ENCODE results near the gene CDR2L.
A peak's percentile ranks its signal among the peaks of the same experiment; 100 is the strongest.
"Not testable (repeated sequence)": the region's sequence is repeated elsewhere in the genome, so short reads cannot be mapped to it uniquely, and the experiment has no call there.

CDR2L gene

DNA sequence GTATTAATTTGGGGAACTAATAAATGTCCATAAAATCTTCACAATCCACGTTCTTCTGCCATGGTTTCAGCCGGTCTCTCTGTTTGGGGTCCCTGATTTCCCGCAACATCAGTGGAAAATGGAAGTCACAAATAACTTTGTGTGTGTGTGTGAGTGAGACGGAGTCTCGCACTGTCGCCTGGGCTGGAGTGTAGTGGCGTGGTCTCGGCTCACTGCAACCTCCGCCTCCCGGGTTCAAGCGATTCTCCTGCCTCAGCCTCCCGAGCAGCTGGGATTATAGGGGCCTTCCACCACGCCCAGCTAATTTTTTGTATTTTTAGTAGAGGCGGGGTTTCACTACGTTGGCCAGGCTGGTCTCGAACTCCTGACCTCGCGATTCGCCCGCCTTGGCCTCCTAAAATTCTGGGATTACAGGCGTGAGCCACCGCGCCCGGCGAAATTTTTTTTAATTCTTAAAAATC is 58.5 kb downstream of the CDR2L start:
- not testable (repeated sequence) for DNase-seq

DNA sequence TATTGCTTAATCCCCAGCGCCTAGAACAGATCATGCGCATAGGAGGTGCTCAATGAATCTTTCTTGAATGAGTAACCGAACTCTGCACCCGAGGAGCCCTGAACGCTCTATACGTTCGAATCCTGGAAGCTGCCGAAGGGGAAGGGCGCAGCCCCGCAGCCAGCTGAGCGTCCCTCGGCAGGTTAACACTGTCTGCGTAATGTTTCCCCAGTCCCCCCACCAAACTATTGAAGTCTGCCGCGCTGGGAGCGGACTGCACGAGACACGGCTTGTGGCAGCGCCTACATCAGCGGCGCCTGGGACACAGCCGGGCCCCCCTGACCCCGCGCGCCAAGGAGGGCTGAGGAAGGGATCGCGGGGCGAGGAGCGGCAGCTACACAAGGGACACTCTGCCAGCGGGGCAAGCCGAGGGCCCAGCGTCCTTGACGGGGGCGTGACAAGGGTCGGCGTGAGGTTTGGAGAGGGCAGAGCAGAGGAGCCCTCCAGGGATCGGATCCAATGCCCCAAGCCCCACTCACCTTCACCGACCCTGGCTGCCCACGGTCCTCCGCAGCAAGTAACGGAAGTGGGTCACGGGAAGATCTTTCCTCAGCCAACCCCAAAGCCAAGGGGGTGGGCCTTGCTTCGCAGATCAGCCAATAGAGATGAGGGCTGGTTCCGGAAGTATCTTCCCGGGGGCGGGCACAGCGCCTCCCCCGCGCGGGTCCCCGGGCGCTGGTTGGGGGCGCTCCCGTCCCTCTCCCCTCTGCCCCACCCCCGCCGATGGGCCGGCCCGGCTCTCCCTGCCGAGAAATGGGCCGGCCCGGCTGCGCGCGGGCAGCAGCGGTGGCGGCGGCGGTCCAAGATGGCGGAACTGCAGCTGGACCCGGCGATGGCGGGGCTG is 59.2 kb downstream of the CDR2L start, which contains the start of the genes ATP5PD and KCTD2:
TSS of gene ATP5PD (minus strand) at position 563 of the 883 bp plus-strand sequence. CDS start 4,319 bp downstream, outside the sequence.
TSS of gene KCTD2 (plus strand) at position 819 of the 883 bp plus-strand sequence. CDS start at position 845, 26 bp downstream.
- peak; percentile 95 for DNase-seq

DNA sequence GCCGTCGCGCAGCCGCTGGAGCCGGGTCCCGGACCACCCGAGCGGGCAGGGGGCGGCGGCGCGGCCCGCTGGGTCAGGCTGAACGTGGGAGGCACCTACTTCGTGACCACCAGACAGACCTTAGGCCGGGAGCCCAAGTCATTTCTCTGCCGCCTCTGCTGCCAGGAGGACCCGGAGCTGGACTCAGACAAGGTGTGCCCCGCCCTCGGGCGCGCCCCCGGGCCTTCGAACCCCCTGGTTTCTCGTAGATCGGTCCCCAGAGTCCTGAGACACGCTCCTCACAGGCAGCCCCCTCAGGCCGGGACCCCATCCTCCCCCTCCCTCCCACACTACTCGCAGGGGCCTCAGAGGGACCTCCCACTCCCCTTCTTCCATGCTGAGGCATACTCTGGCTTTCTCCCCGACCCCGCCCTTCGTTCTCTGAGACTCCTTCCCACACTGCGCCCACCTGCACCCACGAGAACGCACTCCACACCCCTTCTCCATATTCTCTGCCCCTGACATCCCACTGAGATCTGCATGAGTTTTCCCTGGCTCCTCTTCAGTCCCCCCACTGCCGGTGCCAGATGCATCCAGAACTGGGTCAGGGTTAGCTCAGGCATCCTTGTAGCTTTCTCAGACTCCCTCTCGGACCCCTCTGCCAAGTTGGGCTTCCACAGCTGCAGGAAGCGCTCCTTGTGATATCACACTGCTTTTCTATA is 60.1 kb downstream of the CDR2L start:
- DNase-seq, result peak; percentile 34

GRCh38 chr17:75048249-75048878 is 60.9 kb downstream of the CDR2L start:
- DNase-seq, result no peak

DNA sequence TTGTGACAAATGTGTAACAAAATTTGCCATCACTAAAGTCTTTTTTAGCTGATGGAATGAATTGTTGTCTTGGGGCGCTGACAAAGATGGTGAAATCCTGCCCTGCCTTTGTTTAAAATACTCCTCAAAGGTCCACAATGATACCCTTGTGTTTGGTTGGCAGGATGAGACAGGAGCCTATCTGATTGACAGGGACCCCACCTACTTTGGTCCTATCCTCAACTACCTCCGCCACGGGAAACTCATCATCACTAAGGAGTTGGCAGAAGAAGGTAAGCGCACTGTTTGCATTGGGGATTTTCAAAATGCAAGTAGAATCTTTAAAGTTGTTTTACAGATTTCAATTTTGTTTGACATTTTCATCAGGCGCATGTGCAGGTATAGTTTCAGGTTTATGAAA is 61.6 kb downstream of the CDR2L start:
- no peak for DNase-seq

DNA sequence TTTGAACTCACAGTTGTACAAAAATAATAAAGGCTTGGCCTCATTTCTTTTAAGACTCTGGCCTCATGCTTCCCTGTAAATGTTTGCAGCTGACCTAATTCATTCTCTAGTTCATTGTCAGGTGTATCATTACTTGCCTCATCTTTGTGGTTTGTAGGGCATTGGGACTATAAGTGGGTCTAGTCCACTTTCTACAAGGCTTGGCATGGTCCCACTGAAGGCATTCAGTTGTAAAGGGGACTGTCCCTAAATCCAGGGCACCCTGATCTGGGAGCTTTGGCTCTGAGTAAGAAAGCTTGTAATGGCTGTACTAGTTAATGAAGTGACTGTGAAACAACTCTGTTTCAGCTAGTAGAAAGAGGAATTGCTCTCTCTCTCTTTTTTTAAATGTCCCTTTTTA is 62.3 kb downstream of the CDR2L start:
- DNase-seq, result no peak

DNA sequence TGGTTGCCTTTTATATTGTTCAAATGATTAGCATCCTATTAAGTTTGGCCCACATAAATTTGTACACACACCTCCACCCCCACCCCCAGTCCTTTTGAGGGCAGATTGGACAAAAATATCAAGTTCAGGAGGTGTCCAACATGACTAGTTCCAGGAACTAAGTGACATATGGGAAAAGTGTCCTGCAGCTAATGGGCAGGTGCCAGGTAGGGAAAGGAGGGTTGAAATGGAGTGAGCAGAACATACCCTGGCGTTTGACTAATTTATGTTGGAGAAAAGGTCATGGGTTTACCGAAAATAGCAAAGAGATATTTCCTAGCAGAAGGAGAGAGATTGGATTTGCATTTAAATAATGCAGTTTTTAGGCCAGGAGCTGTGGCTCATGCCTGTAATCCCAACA is 64.5 kb downstream of the CDR2L start:
- DNase-seq, result no peak

All from activated naive CD4-positive, alpha-beta T cell treated with anti-CD3 and anti-CD28 coated beads, Interleukin-2, amount 50 U/mL, for 16 hours (primary cell).